PFSK-1 (cell line): ENCODE data around the gene TTN.

ENCODE experiments used
- FOXP2 ChIP-seq: optimal IDR thresholded peaks from 2 replicates; pipeline ENCODE3; 2011; ENCODE audit warnings: borderline replicate concordance, control low read depth, inconsistent platforms; ENCODE audit not compliant: insufficient read depth; ENCODE audit errors: extremely low read length, extremely low read depth
- POLR2AphosphoS5 ChIP-seq: IDR thresholded peaks from 2 replicates; pipeline ENCODE4 v1.6.1; 2012; ENCODE audit warnings: low read depth, mild to moderate bottlenecking, control low read depth, low read length, moderate library complexity
- SIN3A ChIP-seq: IDR thresholded peaks from 2 replicates; pipeline ENCODE4 v1.6.1; 2012; ENCODE audit warnings: mild to moderate bottlenecking, low read length, moderate library complexity, borderline replicate concordance; ENCODE audit not compliant: insufficient read depth
- TAF1 ChIP-seq: IDR thresholded peaks from 2 replicates; pipeline ENCODE4 v1.6.1; 2012; ENCODE audit warnings: low read length, control low read depth, borderline replicate concordance; ENCODE audit not compliant: insufficient read depth
- TF ChIP-seq, protein P1 (sequence below), 2 experiments: IDR thresholded peaks; 2 replicates each; pipeline versions ENCODE4 v1.6.1 to v1.8.0; 2011 to 2012; ENCODE audit warnings: low read depth in 2 of 2, low read length in 2 of 2, control low read depth in 1 of 2, inconsistent platforms in 1 of 2, mild to moderate bottlenecking in 1 of 2, moderate library complexity in 1 of 2; ENCODE audit not compliant: insufficient read depth in 1 of 2

DNA sequence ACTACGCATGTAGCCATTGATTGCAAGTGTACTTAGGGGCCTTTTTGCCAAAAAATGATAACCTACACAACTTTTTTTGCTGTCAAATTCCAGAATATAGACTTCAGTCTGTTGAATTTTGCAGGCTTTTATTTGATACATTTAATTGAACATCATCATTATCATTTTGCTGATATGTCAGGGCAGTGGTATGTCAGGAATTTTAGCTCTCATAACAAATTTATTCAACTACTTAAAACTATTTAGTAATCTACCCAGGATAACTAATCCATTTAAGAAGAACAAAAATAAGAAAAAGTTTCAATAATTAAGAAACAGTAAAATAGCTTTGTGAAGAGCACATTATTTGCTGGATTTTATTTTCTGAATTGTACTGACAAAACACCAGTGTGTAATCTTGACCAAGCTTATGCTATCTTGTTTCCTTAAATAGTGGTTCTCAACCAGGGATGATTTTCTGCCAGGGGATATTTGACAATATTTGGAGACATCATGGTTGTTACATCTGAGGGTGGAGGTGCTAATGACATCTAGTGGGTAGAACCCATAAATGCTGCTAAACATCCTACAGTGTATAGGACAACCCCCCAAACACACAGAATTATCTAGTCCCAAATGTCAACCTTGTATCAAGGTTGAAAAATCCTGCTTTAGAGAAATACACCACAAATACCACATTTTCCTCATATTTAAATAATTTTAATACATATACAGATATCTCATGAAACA, 12.1 kb upstream of the TTN start:
- no peak for TF ChIP-seq POLR2AphosphoS5
- TF ChIP-seq SIN3A: no peak
- TF ChIP-seq TAF1: no peak
- TF ChIP-seq, protein P1, sequence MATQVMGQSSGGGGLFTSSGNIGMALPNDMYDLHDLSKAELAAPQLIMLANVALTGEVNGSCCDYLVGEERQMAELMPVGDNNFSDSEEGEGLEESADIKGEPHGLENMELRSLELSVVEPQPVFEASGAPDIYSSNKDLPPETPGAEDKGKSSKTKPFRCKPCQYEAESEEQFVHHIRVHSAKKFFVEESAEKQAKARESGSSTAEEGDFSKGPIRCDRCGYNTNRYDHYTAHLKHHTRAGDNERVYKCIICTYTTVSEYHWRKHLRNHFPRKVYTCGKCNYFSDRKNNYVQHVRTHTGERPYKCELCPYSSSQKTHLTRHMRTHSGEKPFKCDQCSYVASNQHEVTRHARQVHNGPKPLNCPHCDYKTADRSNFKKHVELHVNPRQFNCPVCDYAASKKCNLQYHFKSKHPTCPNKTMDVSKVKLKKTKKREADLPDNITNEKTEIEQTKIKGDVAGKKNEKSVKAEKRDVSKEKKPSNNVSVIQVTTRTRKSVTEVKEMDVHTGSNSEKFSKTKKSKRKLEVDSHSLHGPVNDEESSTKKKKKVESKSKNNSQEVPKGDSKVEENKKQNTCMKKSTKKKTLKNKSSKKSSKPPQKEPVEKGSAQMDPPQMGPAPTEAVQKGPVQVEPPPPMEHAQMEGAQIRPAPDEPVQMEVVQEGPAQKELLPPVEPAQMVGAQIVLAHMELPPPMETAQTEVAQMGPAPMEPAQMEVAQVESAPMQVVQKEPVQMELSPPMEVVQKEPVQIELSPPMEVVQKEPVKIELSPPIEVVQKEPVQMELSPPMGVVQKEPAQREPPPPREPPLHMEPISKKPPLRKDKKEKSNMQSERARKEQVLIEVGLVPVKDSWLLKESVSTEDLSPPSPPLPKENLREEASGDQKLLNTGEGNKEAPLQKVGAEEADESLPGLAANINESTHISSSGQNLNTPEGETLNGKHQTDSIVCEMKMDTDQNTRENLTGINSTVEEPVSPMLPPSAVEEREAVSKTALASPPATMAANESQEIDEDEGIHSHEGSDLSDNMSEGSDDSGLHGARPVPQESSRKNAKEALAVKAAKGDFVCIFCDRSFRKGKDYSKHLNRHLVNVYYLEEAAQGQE (IDR thresholded peaks at IDR 0.05; ENCODE audit: insufficient read depth in 1 of 2, low read depth in 2 of 2, low read length in 2 of 2): no peak
- TF ChIP-seq FOXP2: no peak
